GM19239 (cell line): ENCODE data around the gene ACAN.

Source experiments
- DNase-seq: peaks from one replicate; pipeline ENCODE4 v3.0.0; 2011; ENCODE audit warnings: low spot score; ENCODE audit not compliant: insufficient read length
- FAIRE-seq: peaks from 2 replicates; lab custom pipeline; 2011; peaks lifted over from hg19 to GRCh38; lab: Jason Lieb, UNC

Gene ACAN

GRCh38 chr15:88839146-88839545 lies 35.9 kb downstream of the ACAN start:
- no peak for FAIRE-seq
- no peak for DNase-seq

GRCh38 chr15:88839961-88840360 lies 36.7 kb downstream of the ACAN start:
- DNase-seq (no peak), FAIRE-seq (no peak)

DNA sequence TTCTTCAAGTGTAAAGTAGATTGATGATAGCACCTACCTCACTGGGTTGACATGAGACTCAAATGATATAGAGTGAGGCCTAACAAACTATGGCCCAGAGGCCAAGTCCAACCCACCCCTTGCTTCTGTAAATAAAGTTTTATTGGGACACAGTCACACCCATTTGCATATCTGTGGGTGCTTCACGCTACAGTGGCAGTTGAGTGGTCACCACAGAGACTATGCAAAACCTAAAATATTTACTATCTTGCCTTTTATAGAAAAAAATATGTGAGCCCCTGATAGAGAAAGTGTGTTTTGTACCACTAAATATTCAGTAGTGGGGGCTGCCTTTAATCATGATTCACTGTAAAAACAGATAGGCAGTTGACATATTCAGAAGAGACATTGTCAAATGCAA lies 38.0 kb downstream of the ACAN start:
- FAIRE-seq (no peak), DNase-seq (no peak)

DNA sequence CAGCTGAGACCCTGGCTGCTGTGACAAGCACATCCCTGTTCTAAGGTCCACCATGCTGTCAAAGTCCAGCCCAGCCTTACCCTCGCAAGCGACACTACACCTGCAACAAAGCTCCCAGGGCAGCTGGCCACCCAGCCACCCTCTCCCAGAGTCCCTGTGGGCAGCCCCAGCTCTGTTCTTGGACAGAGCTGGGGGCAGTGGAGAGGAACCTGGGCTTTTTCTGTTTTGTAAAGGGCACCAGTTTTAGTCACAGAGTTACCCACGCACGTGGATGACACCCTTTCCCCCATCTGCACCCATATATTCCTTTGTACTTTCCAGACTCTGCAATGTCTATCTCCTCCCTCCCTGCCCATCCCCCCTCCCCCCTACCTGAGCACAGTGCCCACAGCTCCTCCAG lies 38.9 kb downstream of the ACAN start:
- FAIRE-seq (no peak), DNase-seq (no peak)

DNA sequence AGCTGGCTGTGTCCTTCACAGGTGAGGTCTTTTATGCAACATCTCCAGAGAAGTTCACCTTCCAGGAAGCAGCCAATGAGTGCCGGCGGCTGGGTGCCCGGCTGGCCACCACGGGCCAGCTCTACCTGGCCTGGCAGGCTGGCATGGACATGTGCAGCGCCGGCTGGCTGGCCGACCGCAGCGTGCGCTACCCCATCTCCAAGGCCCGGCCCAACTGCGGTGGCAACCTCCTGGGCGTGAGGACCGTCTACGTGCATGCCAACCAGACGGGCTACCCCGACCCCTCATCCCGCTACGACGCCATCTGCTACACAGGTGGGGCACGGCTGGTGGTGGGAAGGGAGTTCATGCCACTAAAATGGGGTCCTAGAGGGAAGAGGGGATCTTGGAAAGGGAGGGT lies 40.1 kb downstream of the ACAN start:
- FAIRE-seq, result no peak
- DNase-seq, result no peak

DNA sequence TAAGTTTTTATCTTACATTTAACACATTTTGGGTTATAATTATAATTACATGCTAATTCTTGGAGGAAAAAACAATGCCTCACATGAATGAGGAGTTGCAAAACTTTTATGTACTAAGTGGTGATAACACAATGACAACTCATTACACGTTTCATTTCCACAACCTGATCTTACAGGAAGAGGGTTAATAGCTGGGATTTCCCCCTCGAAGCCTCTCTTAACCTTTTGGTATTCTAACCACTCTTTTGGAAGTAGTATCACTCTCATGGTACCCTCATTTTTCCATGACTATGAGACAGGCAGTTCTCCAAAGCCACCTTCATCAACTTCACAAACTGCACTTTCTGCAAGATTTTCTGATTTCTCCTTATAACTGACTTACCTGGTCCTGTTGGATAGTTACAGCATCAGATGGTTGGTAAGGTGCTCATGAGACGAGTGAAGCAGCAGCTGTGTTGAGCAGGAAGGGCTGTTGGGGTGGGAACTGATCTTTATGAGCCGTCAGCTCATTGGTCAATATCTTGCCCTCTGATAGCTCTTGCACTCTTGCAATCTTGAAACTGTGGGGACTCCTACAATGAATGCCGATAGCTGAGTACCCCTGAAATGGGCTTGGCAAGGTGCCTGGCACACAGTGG lies 41.6 kb downstream of the ACAN start:
- FAIRE-seq, result no peak

GRCh38 chr15:88845616-88846015 lies 42.4 kb downstream of the ACAN start:
- no peak for FAIRE-seq
- no peak for DNase-seq

More for the DNA sequence above, 41.6 kb downstream of the ACAN start:
- no peak for DNase-seq

DNA sequence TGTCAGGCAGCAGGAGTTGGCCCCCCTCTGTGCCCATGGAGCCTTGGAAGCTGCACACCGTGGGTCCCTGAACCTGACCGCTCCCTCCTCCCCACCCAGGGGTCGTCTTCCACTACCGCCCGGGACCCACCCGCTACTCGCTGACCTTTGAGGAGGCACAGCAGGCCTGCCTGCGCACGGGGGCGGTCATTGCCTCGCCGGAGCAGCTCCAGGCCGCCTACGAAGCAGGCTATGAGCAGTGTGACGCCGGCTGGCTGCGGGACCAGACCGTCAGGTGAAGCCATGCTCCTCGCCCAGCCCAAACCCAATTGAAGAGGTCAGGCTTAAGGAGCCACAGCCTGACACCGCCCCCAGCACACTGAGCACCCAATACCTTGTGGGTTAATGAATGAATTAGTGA lies 43.9 kb downstream of the ACAN start:
- no peak for FAIRE-seq
- no peak for DNase-seq

DNA sequence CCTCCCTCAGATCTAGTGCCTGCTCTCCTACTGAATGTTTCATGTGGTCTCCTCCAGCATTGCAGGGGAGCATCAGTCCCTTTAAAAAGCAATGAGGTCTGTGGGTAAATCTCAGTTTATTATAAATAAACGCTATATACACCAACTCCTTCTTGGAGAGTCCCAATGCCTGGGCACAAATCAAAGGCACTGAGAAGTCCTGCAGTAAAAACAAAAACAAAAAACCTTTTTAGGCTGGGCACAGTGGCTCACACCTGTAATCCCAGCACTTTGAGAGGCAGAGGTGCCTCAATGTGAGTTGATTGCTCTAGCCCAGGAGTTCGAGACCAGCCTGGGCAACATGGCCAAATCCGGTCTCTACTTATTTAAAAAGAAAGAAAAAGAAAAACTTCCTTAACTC lies 45.0 kb downstream of the ACAN start:
- DNase-seq (no peak), FAIRE-seq (no peak)

- DNase-seq, result no peak
- FAIRE-seq, result no peak
Observed at GRCh38 chr15:88849376-88850072, 46.3 kb downstream of the ACAN start.

GRCh38 chr15:88852476-88852875 lies 49.2 kb downstream of the ACAN start:
- no peak for FAIRE-seq
- DNase-seq, result no peak

- no peak for FAIRE-seq
Observed at GRCh38 chr15:88858934-88859333, 55.7 kb downstream of the ACAN start.

GRCh38 chr15:88859550-88859949 lies 56.3 kb downstream of the ACAN start:
- DNase-seq (no peak), FAIRE-seq (no peak)

More at GRCh38 chr15:88858934-88859333, 55.7 kb downstream of the ACAN start:
- no peak for DNase-seq

- FAIRE-seq, result no peak
- DNase-seq, result no peak
Observed at GRCh38 chr15:88860212-88860611, 57.0 kb downstream of the ACAN start.

GRCh38 chr15:88863412-88863811 lies 60.2 kb downstream of the ACAN start:
- no peak for FAIRE-seq
- DNase-seq, result no peak

DNA sequence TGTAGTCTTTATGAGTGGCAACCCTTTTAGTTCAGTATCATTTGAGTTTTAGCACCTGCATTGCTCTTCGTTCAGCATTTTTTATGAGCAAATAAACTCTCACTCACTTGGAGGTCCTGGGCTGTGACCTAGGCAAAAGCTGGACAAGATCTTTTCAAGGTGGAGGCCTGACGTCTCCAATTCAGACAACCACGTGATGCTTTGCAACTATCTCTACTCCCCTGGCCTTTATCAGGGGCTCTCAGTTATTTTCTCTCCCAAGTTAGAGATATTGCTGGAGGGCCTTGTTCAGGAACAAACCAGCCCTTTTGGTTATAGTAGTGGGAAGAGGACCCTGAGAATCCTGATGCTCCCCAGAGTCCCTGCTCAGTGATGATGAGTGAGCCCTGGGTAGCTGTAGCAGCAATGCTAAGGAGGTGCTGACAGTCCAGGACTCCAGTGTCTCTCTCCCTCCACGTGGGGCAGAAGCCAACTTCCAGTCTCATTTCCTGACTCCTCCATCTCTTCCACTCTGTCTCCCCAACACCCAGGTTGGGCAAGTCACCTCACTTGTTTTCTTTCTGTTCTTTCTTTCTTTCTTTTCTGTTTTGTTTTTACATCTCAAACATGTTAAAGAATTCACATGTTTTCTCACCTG lies 61.7 kb downstream of the ACAN start:
- DNase-seq, result no peak
- no peak for FAIRE-seq

DNA sequence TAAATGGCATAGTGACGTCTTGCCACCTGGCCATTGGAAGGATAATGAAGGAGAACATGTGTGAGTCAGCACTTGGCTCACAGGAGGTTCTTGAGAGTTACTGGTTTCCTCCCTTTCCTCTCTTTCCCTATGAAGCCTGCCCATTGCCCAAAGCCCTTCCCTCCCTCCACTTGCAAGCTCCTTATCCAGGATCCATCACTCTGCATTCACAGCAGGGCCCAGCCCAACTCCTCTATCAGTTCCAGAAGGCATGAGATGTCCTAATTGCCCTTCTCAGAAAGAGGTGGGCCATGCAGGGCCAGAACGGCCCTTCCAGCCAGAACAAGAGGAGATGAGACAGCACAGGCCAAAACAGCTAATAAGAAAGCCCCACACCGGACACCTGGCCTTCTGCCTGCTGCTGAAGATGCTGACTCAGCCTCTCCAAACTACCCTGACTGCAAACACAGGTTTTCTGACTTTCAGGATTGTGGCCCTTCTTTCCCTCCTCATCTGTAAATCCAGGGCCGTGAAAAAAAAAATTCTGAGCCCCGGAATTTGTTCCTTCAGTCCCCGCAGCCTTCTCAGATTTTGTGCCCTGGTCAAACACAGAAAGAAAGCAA lies 62.4 kb downstream of the ACAN start:
- FAIRE-seq, result no peak
- DNase-seq, result no peak

GRCh38 chr15:88866295-88866881 lies 63.2 kb downstream of the ACAN start:
- FAIRE-seq (no peak), DNase-seq (no peak)

DNA sequence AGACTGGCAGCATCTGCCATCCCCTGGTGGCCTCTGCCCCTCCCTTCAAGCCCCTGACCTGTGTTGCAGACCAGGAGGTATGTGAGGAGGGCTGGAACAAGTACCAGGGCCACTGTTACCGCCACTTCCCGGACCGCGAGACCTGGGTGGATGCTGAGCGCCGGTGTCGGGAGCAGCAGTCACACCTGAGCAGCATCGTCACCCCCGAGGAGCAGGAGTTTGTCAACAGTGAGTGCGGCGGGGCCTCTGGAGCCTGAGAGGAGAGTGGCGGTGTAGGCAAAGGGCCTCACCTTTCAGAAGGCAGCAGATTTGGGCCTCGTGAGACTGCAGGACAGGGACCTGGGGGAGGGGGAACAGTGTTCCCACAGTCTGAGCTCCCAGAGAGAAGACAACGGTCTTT lies 68.1 kb downstream of the ACAN start:
- FAIRE-seq, result no peak

DNA sequence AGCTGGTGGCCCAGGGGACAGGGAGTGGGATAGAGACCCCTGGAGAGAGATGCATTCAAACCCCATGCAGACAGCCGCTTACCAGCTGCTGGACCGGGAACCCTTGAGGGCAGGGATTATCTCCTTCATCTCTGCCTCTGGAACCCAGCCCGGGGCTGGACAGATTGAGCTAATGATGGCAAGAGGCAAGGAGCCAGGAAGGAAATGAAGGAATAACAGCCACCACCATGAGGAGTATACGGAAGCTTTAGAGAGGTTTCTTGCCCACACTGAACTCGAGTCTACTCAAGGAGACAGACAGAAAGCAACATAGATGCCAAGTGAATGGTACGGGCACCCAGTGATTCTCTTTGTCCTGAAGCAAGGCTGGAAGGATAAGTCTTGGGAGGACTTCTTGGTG lies 68.9 kb downstream of the ACAN start:
- FAIRE-seq, result no peak

More for the DNA sequence above, 68.1 kb downstream of the ACAN start:
- no peak for DNase-seq

GRCh38 chr15:88872706-88873105 lies 69.5 kb downstream of the ACAN start:
- FAIRE-seq, result no peak
- no peak for DNase-seq

More for the DNA sequence above, 68.9 kb downstream of the ACAN start:
- no peak for DNase-seq
